M059J (cell line): Measurements from ENCODE around the gene TBC1D8. TPM values are rescaled to one million over a fixed set of nuclear protein-coding genes. Genes with fewer than 3 reads are reported as not detected.

Source experiments
- DNase-seq: peaks from one replicate; pipeline ENCODE4 v3.0.0-alpha.2; 2012; ENCODE audit warnings: low read depth
- total RNA-seq: library from RNA; depleted of rRNA; stranded (reverse); fragments of >200 nt; shearing (Covaris generic); gene quantifications from 2 replicates; pipeline ENCODE4 v1.2.3, GENCODE V29; 2014

Gene TBC1D8
- total RNA-seq, 1 experiment from 2014 or later = 9.3 TPM

DNA sequence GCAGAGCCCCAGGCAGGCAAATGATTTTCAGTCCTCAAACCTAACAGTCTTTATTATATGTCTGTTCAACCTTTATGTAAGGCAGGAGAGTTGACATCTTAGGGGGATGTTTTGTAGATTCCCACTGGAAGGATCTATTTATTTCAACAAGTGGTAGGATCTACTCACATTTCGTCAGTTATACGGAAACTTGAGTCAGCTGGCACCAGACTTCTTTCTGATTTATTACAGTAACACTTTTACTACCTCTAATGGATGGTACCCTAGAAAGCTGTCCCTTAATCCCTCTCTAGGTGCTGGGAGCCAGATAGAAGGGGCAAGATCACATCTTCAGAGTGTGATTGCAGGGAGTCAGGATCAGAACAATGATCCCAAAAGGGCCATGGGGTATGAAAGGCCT, 151.2 kb downstream of the TBC1D8 start:
- no peak for DNase-seq

DNA sequence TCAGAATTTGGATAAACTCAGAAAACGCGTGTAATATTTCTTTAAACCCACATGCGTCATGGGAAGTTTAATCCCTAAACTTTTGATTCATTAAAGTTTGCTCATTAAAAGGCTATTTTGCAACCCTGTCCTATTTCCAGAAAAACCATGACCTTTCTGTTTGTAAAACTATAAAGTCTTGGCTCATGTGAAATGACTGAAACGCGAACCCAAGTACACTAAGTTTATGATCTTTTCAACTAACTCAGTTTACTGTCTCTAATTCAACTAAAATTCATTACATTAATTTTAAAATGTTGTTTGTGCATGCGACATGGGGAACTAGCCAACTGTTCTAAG, 153.0 kb downstream of the TBC1D8 start:
- DNase-seq = no peak

DNA sequence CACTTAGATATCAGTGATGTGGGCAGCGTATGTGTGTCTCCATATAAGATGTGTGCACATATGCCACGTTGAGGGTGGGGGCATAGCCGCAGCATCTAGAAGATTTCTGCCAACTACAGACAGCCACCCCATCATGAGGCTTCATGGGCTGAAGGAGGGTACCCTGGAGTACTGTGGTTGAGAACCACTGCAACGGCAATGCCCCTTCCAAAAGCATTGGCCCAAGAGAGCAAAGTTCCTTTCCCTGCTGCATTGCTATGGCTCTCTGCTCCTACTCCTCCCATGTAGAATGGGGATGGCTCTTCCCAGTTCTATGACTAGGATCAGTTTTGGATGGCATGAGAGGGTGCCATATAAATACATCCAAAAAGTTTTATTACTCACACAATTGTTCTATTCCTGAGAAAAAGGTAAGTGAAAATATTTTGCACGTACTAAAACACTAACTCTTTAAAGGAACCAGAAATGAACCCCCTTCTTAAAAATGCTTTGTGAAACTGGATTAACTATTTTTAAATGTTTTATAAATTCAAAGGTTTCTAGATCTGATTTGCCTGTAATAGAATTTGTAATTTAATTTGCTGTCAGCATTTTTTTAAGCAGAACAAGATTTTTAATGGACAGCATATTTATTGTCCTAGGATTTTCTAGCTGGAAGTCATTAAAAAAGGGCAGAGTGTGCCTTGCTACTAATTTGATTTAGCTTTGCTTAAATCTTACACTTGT, 153.5 kb downstream of the TBC1D8 start:
- no peak for DNase-seq

DNA sequence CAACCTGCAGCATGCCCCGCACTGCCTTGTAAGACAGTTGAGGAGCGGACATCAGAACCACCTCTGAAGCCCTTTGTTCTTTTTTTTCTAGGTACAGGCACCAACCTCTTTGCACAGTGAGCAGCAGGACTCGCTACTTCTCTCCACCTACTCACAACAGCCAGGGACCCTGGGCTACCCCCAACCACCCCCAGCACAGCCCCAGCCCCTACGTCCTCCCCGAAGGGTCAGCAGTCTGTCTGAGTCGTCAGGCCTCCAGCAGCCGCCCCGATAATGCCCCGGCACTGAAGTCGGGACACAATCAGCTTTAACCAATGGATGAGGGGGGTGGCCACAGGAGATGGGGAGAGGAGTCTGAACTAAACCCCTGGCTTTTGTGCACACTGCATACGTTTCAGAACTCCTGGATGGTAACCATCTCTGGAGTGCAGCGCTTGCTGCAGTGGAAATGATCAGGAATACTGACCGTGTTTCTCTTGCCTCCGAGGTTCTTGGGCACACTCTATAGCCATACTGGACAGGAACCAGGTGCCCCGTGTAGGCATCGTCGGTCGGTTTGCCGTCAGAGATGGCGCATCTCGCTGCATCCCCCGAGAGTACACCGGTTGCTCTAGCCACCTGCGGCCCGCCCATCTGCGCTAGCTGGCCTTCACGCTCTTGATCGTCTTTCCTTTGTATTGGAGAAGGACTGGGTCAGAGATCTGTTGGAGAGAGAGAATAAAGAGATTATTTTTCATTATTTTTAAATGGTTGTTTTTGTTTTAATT, 155.7 kb downstream of the TBC1D8 start:
- no peak for DNase-seq

DNA sequence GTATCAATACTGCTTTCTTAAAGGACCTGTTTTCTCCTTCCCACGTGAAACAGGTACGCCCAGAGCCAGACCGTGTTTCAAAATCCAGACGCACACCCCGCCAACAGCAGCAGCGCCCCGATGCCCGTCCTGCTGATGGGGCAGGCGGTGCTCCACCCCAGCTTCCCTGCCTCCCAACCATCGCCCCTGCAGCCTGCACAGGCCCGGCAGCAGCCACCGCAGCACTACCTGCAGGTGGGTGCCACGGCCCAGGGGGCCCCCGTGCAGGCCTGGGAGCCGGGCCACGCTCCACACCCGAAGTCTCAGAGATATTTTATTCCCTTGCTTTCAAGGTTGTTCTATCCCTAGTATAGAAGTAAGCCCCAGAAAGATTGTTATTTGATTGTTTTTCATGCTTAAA, 157.9 kb downstream of the TBC1D8 start:
- DNase-seq = no peak

DNA sequence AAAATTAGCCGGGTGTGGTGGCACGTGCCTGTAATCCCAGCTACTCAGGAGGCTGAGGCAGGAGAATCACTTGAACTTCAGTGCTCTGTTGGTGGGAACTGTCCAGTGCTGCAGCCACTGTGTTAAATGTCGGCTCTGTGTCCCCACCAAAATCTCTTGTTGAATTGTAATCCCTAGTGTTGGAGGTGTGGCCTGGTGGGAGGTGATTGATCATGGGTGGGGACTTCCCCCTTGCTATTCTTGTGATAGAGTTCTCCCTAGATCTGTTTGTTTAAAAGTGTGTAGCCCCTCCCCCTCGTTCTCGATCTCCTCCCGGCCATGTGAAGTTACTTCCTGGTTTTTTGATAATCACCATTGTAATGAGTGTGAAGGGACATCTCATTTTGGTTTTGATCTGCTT, 158.9 kb downstream of the TBC1D8 start:
- no peak for DNase-seq

DNA sequence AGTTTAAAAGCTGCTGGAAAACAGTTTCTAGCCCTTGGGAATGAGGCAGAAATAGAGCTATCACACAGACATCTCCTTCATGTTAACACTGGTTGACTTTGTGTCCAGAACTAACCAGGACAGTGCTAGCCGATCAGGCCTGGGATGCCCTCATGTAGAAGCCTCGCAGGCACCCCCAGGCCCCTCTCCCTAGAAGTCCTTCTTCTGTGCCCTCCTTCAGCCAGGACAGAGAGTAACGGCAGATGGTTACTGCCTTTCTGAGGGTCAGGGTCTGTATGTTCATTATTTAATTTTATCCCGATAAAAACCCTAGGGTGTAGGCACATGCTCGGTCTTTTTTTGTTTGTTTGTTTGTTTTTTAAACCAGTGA, 159.8 kb downstream of the TBC1D8 start:
- no peak for DNase-seq

DNA sequence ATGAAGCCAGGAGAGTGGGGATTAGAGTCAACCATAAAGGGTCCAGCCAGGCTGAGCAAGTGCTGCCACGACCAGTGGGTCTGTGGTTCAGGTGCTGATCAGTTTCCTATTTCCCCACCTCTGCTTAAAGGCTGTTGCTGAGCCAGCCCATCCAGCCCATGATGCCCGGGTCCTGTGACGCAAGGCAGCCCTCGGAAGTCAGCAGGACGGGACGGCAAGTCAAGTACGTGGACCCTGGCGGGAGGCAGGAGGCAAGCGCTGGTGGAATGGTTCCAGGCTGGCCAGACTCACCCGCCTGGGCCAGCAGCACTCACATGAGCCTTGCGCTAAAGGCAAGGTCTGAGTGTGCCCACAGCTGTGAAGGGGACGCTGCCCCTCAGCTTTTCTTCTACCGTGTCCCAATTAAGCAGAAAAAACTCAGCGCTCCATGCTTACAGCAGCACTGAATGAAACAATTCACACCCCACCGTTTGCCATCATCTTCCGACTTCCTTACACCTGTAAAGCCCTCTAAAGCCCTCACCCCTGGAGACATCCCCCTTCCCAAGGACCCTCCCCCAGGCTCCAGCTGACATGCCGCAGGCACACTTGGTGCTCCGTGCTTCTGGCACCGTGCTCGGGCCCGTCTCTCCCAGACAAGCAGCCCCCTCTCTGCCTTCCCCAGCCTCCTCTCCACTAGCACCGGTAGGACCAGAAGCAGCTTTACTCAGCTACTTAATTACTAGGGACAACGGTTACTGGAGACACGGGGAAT, 160.4 kb downstream of the TBC1D8 start:
- no peak for DNase-seq

DNA sequence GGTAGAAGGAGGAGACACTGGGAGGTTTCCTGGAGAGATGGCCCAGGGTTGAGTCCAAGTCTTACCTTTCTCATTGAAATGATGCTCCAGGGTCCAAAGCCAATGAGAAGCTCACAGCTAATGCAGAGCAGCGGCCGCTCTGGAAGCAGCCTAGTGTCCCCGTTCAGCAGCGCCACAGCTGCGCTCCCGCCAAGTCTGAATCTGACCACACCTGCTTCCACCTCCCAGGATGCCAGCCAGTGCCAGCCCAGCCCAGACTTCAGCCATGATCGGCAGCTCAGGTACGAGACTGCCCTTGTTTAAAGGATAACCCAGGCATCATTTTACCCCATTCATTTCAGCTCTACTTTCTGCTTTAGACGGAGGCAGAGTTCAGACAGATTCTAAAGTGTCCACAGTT, 161.0 kb downstream of the TBC1D8 start:
- DNase-seq = no peak

DNA sequence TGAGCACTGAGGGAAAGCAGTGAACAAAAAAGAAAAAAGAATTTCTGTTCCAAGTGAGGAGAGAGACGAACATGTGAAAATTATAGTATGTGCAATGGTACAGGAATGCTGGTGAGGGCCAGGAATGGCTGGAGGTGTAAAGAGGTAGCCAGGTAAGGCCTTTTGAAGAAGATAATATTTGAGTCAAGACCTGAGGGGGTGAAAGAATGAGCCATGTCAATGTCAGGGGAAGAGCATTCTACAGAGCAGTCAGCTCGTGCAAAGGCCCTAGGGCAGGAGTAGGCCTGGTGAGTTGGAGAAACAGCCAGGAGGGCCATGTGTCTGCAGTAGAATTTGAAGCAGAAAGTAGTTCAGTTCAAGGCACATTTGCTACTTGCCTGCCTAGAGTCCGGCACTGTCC, 161.5 kb downstream of the TBC1D8 start:
- no peak for DNase-seq

DNA sequence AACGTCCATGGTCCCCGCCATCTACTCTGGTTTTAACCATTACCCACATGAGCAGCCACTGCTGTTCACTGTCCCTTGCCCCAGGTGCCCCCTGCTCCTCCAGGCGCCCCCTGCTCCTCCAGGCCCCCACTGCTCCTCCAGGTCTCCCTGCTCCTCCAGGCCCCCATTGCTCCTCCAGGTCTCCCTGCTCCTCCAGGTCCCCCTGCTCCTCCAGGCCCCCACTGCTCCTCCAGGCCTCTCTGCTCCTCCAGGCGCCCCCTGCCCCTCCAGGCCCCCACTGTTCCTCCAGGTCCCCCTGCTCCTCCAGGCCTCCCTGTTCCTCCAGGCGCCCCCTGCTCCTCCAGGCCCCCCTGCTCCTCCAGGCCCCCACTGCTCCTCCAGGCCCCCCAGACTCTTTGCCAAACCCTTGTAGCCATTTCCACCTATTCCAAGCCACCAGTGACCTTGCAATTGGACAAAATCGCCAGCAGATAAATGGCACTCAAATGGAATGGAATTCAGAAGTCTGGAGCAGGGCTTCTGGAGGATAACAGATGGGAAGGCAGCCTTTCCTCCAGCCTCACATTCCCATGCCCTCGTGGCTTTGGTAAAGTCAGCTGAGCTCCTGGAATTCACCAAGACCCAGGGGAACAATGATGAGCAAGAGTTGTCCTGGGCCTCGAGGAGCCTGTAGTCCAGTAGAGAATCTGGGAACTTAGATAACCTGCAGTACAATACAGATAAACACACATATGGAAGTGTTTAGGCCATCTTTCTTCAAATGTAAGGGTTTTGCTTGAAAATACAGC, 162.4 kb downstream of the TBC1D8 start:
- DNase-seq = no peak

DNA sequence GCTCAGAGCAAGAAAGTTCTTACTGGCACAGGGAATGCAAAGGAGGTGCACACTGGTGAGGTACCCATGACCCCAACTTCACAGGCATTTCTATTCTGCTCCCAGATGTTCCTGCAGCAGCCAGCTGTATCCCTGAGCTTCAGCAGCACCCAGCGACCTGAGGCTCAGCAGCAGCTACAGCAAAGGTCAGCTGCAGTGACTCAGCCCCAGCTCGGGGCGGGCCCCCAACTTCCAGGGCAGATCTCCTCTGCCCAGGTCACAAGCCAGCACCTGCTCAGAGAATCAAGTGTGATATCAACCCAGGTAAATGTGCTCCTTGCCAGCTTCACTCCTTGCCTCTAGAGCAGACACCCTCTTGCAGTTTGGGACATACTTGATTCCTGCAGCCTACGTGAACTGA, 163.2 kb downstream of the TBC1D8 start:
- DNase-seq = no peak

DNA sequence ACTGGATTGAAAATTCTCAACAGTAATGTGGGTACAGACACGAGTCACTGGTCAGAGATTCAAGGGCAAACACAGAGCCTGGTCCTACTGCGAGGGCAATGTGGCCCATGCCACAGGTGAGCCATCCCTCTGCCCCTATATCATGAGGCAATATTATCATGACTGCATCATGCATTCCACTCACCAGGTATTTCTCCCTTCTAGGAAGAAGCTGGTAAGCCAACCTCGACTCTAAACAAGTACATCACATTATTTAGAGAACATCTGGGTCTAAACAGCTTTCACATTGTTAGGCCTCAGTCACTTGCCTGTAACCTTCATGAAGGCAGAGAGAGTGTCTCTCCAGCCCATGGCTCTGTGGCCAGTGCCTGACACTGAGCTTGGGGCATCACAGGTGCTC, 163.6 kb downstream of the TBC1D8 start:
- DNase-seq = no peak

DNA sequence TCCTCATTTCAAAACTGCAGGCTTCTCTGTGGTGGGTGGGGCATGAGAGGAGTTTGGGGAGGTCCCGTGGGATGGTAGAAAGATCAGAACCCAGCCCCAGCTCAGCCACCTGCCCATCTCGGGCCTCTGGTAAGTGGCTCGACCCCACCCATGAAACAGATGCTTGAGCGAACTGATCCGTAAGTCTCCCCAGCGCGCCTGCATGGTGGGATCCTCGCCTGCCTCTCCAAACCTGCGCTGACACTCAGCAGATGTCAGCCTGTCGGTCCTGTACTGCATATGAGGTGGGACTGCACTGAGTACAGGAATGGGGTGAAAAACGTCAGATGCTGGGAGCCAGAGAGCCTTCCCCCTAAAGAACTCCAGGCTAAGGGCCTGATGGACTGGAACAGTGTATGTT, 165.0 kb downstream of the TBC1D8 start:
- DNase-seq = no peak

DNA sequence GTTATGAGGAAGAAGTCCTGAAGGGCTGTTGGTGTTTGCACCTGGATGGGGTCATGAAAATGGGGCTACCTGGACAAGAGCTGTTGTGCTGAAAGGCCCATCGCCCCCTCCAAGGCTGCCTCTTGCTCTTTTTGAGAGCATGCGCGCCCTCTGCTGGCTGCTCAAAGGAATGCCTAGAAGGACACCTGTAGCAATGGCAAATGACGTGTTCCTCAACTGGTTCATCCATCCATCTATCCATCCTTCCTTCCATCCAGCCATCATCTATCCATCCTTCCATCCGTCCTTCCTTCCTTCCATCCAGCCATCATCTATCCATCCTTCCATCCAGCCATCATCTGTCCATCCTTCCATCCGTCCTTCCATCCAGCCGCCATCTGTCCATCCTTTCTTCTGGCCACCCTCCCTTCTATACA, 166.3 kb downstream of the TBC1D8 start:
- DNase-seq = peak; percentile 59

DNA sequence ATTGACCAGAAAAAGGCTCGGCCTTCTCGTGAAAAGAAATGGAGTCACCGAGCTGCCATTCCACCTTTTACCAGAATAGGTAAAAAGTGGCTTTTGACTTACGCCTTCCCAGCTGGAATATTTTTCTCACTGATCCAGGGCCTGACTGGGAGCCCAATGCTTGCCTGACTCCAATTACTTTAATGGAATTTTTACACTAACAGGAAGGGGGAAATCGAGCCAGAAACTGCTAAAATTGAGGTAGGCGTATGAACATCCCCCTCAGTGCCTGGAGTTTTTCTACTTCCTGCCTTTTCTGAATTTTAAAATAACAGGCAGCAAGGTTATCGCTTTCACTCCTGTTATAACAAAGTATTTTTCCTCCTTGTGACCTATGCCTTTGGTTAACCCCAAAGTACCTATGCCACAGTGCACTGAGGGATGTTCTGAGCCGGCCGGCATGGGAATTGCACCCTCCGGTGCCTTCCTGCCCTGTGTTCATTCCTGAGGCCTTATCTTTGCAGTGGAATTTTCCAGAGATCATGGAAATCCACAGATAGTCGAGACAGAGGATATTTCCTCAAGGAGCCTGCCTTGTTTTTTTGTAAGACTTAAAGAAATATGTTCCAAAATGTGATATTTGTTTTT, 167.4 kb downstream of the TBC1D8 start:
- DNase-seq = no peak

DNA sequence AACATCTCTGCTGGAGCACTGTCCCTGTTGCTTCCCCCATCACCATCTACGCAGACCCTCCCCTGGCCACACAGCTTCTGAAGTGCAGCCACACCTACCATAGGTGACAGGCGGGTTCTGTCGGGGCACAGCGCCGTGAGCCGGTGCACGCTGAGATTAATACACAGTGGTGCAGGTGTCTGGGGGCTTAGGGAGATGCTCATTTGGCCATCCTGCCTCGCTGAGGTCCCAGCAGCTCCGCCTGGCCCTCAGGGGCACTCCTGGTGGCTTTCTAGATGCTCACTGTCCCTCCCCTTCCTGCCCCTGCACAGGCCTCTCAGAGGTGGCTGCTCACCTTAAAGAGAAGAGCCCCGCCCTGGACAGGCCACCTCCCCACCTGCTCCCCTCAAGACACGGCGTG, 168.0 kb downstream of the TBC1D8 start:
- no peak for DNase-seq

DNA sequence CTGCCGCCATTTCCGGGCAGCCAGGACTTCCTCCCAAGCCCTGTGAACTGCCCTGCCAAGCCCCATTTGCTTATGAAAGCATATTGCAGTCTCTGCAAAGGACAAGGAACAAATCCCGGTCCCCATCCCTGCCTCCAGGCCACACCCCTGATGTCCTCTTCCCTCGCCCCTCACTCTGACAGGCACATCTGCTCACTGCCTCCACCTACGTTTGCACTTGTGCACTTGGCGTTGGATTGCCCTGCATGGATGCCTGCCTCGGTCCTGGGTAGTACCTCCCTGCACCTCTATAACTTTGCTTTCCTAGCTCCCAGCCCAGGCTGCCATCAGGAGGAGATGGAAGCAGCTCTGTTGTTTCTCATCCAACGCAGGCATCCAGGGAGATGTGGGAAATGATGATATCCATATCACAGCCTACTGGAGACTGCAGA, 168.7 kb downstream of the TBC1D8 start:
- DNase-seq = no peak

DNA sequence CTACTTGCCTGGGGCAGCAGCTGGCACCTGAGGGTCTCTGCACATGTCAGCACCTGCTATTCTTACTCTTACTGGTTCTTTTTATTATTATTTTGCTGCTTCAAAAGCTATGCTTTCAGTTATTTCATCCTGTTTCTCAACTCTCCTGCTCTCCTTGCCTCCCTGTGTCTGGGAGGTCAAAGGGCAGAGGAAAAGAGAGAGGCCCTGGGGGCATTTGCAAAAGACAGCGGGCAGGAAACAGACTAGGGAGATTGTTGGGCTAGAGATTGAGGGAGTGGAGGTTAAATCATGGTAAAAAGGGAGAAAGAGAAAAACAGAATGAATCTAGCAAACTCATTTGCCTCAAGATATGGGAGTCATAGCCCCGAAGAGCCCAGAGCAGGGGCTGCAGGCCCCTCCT, 170.2 kb downstream of the TBC1D8 start:
- no peak for DNase-seq

DNA sequence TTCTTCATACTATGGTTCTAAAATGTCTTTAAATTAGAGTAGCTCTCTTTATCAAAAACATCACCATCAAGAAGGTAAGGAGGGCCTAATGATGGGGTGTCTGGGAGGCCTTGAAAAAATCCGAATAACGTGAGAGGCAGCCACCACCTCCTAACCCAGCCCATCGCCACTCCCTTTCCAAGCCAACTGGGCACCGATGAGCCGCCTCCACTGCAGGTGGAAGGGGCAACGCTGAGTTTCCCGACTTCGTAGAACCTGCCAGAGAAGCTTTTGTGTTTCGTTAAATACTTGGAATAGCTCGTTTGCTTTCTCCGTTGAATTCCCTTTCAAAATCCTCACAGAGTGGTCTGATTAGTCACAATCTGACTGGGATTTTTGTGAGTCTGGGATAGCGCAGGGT, 171.1 kb downstream of the TBC1D8 start:
- no peak for DNase-seq

DNA sequence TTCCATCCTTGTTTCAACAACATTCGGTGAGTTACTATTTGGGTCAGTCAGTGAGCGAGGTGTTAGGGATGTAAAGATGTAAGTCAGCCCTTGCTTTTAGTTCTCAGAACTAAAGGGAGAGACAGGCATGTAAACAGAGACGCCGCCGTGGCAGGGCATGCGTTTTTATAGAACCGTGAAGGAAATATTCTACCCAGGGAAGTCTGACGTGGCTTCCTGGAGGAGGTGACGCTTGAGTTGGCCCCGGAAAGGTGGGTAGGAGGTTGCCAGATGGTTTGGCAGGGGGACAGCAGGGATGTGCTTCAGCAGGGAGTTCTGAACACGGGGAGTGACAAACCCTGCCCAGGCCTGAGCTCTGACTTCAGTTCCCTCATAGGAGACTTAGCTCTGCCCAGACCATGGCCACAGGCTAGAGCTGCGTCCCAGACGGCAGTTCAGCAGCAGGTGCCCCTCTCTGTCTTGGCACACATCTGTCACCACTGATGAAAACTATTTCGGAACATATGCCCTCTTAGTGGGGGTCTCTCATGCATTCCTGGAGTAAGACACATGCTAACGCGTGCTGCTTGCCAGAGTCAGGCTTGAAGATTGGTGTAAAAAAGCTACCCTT, 172.5 kb downstream of the TBC1D8 start:
- DNase-seq = no peak
